Fibroblast of mammary gland (primary cell): Measurements from ENCODE around the gene DLST.

Experiments used
- DNase-seq: peaks from one replicate; pipeline ENCODE4 v3.0.0-alpha.2; 2010; ENCODE audit warnings: low read depth
- H3K4me3 ChIP-seq: 2 replicates; pipeline ENCODE4 v1.5.1; 2011; ENCODE audit warnings: low read depth, mild to moderate bottlenecking, low read length, moderate library complexity; ENCODE audit not compliant: control insufficient read depth
- TF ChIP-seq, protein P1 (sequence below): conservative IDR thresholded peaks from 2 replicates; pipeline ENCODE4 v1.5.1; 2011; ENCODE audit warnings: low read depth, low read length, inconsistent platforms; ENCODE audit not compliant: control insufficient read depth, insufficient read depth

The DLST gene

GRCh38 chr14:74840603-74841030 is 41.1 kb upstream of the DLST start:
- TF ChIP-seq, protein P1, sequence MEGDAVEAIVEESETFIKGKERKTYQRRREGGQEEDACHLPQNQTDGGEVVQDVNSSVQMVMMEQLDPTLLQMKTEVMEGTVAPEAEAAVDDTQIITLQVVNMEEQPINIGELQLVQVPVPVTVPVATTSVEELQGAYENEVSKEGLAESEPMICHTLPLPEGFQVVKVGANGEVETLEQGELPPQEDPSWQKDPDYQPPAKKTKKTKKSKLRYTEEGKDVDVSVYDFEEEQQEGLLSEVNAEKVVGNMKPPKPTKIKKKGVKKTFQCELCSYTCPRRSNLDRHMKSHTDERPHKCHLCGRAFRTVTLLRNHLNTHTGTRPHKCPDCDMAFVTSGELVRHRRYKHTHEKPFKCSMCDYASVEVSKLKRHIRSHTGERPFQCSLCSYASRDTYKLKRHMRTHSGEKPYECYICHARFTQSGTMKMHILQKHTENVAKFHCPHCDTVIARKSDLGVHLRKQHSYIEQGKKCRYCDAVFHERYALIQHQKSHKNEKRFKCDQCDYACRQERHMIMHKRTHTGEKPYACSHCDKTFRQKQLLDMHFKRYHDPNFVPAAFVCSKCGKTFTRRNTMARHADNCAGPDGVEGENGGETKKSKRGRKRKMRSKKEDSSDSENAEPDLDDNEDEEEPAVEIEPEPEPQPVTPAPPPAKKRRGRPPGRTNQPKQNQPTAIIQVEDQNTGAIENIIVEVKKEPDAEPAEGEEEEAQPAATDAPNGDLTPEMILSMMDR = no peak
- H3K4me3 ChIP-seq = no peak overlapping the region
- no peak for DNase-seq

- TF ChIP-seq, protein P1 = no peak
- DNase-seq = no peak
- no peak overlapping the region for H3K4me3 ChIP-seq
These were observed 40.2 kb upstream of the DLST start for GRCh38 chr14:74841230-74842207.

DNA sequence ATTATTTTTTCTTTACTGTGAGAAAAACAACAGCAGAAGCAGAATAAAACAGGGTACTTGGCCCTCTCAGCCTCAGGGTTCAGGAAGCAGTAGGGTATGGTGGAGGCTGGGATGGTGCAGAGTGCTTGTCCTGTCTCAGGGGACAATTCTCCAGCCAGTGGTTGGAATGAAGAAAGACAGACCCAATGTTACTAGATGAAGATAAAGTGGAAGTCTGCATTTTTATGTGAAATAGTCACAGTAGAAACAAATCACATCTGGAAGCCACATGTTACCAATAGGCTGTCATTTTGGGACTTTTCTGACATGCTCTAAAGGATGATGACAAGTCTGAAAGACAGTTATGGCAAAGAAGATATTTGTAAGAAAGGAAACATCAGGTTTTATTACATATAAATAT is 38.1 kb upstream of the DLST start:
- TF ChIP-seq, protein P1 = peak; percentile 33
- DNase-seq = peak; percentile 85
- H3K4me3 ChIP-seq = no peak overlapping the region

DNA sequence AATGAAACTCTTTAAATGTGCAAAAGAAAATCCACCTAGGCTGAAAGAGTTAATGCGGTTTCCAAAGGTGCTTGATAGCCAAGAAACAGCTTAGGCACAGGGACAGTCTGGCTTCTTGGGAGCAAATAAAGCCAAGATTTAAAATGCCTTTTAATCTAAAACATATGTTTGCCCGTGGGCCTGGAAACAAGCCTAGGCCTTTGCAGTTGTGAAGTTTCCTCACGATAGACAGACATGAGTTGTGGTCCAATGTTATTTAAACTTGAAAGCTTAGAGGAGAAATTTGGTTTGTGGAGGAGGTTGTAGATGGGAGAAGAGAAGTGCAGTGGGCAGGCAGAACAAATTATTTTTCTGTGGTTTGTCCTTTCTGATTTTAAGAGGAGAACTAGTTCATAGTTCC is 35.5 kb upstream of the DLST start:
- DNase-seq = peak; percentile 86
- TF ChIP-seq, protein P1 = no peak
- H3K4me3 ChIP-seq = no peak overlapping the region

GRCh38 chr14:74846968-74847665 is 34.6 kb upstream of the DLST start:
- TF ChIP-seq, protein P1 = no peak
- peak; percentile 82 for DNase-seq
- H3K4me3 ChIP-seq = no peak overlapping the region

- TF ChIP-seq, protein P1 = no peak
- H3K4me3 ChIP-seq = no peak overlapping the region
- DNase-seq = peak; percentile 56
These were observed 32.9 kb upstream of the DLST start for GRCh38 chr14:74848768-74849167.
